Activated T-helper 1 cell treated with anti-CD3 and anti-CD28 coated beads, Interleukin-2, amount 50 U/mL, for 16 hours (primary cell): ENCODE measurements around the gene FIGN.

ENCODE experiments used
- DNase-seq, 2 donors: peaks; one replicate each; pipeline ENCODE4 v3.0.0-alpha.2; 2020; ENCODE audit warnings: low read depth in 1 of 2, low spot score in 1 of 2

The FIGN gene

DNA sequence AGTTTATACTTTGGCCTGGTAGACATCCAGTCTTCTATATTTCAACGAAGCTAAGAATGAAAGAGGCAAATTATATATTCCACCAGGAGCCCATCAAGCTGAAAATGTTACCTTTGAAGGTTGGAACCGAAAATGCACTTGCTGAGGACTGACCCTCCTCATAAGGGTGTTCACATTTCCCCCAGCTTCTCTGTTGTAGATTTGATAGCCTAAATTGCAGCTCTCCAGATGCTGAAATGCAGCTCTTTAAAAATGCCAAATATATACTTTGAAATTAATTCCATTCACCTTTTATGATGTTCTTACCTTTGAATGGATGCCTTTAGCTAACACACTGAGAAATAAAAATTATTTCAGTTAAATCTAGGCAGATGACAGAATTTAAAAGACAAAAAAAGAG is 1.8 kb upstream of the FIGN start:
- no peak for DNase-seq

DNA sequence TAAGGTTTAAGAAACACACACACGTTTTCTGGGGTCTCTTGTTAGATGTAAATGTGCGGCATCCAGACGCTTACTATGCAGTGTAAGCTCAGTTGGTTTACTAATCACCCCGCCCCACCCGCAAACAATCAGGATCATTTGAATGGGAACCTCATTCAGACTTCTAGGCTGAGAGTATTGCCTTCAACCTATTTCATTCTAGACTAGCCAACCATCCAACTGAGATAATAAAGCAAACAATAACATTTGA is 1.3 kb upstream of the FIGN start:
- DNase-seq = no peak

DNA sequence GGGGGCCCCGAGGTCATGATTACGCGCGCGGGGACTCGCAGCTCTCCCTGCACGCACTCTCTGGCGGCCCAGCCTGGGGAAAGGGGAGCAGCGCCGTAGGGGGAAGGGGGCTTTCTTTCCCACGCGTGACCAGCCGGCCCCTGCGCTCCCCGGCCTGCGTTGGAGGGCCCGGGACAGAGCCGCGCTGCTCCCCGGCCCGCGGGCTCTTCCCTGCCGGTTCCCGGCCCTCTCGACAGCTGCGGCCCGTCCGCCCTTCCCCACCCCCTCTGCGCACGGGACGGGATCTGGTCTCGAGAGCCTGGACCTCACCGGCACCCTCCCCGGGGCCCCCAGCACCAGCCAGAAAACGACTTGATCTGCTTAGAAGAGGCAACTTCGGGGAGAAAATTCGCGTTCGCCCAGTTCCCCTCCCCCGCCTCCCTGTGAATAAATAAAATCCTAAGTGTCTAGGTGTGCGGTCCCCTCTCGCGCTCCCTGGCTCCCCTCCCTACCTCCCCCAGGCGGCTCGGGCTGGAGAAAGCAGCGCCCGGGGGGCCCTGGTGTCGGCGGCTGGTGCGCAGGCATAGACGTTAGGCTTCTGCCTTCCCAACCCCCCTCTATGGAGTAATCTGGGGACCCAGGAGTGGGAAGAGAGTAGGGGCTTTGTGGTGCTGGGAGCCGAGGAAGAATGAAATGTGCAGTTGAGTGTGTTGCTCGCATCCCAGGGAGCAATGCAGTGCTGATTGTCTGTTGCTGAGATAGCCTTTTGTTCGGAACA is 803 bp upstream of the FIGN start:
- no peak for DNase-seq

DNA sequence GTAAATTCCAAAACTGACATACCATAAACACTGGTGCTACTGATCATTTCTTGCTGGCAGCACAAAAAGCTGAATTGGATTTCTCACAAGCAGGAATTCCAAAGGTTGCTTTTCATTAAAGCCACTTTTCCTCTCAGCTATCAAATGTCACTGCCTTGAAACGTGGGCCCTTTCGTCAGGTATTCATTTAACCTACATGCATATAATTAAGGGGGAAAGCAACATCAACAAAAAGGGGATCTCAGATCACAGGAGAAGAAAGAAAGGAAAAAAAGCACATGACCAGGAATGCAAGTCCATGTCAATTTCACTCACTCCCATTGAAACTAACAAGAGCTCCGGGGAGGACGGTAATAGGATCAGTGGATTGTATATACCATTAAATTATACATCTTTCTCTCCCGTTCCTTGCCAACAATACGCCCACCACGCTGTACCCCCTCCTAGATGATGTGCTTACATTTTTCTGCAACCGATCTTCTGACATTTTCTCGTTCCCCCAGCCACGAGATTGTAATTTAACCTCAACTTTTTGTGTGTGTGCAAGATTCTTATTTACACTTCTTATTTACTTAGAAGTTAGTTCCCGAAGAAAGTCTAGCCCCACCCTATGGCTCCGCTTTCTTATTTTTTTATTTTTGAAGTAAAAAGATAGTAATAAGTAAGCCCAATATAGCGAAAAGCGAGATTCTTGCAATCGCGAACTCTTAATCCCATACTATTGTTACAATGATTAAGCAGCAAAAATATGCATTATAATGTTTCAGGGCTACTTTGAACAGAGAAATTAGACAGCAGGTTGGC is 725 bp downstream of the FIGN start:
- DNase-seq = no peak

DNA sequence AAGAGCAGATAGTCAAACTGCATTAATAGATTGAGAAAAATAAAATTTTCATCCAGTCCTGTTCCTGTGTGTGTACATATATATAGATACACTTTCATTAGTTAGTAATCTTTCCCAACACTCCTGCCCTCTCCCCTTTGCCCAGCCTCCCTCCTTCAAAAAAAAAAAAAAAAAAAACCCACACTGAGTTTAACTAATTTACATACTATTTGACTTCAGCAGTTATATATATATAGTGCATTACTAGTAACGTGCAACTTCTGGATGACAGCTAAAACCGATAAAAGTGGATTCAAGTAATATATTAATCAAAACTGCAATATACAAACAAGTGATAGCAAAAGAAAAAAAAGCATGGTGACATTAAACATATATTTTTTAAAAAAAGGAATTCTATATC is 1.4 kb downstream of the FIGN start:
- DNase-seq = no peak

DNA sequence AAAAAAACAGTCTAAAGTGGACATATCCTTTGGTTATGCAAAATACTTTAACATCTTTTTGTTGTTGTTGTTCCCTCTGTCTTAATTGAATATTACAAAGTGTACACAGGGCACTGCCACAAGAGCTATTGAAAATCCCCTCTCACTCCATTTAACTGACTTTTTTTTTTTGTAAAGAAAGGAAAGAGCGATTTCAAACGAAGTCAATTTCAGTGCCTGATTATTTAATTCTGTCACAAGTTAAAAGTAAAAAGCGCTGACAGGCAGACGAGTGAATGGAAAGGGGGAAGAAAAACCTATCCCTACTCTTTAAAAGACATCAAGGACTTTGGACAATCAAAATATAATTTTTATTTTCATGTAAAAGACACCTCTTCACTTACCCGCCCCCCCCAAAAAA is 1.9 kb downstream of the FIGN start:
- no peak for DNase-seq

DNA sequence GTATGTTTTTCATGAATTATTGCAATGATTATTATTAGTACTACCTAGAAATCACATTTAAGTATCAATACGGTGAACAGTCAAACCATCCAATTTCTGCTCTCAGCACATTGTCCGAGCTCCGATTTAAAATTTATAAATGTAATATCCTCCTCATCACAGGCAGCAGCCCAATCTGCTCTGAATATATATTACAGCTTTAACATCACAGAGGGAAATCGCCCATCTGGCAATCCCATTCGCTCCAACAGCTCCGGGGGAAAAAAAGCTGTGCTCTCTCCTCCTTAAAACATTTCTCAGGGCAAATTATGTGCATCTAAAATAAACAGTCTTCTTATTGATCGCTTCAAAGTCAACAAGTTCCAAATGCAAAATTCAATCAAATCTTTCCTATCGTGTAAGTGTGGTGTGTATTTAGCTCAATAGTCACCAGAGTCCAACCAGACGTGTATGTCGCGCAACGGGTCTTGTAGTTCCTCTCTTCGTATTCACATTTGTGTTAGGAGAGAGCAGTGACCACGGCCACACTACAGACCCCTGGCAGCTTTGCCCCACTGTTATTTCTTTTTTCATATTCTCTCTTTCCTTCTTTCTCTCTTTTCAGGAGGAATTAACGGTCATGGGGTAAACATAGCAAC is 2.4 kb downstream of the FIGN start:
- DNase-seq = no peak

DNA sequence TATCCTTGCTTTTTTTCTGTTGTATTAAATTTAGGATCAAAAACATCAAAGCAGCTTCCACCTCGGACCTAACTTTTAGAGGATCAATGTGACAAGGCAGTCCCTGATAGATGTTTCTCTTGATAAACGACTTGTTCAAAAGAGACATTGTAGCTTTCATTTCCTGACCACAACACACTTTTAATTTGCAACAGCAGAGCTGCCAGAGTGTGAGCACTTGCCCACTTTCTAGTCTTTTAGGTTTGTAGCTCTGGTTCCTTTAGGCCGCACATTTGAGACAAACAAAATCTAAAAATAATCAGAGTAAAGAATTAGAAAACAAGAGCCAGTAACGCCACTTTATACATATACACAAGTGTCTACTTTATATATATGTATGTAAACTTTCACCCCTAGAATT is 3.1 kb downstream of the FIGN start:
- DNase-seq = no peak

DNA sequence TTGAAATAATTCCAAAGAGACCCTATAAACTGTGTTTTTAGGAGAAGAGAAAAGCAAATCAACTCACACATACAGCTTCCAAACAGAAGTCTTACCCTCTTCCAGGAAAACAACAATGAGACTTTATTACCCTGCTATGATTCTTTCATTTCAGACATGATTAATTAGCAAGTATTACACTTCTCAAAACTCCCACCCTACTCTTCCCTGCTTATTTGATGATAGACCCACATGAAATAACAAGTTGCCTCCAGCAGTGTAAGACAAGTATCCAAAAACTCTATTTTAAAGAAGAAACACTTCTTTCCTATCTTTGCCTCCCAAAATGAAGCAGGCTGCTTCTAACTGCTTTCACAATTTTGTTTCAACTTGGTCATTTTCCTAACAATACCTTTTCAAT is 4.1 kb downstream of the FIGN start:
- DNase-seq = no peak

DNA sequence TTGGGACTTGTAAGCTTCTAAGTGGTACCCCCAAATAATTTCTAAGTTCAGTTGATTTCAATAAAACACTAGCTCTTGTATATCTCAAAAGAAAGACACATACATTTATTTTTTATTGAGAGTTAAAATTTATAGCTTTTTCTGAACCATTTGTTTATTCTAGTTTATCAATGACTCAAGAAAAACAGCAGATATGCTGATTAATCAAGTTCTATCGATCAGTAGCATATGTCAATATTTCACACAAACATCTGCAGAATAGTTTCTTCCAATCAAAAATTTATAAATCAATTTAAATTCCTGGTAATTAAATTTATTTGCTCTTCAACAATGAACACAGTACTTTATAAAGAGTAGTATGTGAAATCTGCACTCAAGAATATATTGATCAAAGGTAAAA is 5.3 kb downstream of the FIGN start:
- DNase-seq = no peak

DNA sequence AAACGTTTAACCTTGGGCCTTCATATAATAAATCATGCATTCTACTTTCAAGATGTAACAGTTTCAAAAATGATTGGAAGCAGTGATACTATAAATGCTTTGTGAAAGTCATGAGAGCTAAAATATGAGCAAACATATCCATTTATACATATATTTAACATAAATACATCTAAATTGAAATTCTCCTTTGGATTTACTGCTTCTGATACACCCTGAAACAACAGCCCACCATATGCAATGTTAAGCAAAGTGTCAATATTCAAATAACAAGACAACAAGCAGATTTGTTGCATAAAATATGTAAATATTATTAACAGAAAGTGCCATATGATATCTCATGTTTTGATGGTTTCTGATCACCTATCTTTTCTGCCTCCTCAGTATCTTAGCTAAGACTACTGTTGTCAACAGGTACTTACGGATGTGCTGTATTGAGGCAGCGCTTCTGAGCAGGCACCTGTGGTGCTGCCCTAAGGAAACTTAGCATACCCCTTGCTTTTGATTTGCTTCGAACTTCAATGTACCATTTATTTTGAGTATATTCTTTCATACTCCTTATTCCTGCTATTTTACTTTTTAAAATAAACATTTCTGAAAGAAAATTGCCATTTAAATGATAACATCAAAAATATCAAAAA is 6.1 kb downstream of the FIGN start:
- DNase-seq = no peak

DNA sequence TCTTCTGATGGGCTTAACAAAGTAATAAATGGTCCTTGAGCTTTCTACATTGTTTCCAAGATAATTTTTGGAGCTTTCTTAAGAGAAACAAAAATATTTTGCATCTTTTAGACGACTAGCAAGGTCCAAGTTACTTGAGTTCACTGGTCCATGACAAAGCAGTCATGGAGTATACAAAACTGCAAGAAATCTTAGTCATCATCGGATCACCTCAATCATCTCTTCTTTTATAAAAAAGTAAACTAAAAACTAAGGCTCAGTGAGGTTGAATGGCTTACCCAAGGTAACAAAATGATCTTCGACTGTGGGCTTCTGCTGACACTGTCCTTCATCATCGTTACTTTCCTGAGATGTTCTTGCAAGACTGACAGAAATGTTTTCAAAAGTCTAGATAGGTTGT is 11.9 kb downstream of the FIGN start:
- no peak for DNase-seq

DNA sequence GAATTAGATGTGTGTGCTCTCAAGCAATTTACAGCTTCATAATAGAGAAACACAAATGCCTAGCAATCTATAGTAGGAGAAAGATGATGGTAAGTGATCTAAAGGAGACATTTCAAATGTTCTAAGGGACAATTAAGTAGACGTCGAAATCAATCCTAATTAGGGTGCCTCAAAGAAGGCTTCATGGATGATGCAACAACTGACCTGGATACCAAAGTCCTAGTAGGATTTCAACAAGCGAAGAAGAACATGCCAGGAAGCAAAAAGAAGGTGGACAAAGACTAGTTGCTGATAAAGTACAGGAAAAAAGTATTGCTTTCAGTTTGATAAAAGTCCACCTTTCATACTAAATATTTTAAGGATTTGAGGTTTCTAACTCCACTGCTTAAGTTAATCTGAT is 12.5 kb downstream of the FIGN start:
- no peak for DNase-seq

DNA sequence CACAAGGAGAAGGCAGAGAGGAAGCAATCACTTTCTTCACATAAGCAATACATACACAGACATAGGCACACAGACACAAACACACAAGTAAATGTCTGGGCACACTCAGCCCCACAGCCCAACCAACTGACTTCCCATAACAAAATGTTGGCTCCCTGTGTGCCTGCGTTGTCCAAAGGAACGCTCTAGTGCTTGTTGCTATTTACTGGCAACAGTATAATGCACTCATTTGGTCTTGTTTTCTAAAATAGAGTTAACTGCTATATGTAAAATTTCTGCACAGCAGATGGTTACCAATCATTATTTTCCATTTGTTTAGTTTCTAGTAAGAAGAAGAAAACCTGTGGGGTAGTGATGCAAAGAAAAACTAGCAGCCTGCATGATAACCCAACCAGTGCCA is 16.5 kb downstream of the FIGN start:
- DNase-seq = no peak

DNA sequence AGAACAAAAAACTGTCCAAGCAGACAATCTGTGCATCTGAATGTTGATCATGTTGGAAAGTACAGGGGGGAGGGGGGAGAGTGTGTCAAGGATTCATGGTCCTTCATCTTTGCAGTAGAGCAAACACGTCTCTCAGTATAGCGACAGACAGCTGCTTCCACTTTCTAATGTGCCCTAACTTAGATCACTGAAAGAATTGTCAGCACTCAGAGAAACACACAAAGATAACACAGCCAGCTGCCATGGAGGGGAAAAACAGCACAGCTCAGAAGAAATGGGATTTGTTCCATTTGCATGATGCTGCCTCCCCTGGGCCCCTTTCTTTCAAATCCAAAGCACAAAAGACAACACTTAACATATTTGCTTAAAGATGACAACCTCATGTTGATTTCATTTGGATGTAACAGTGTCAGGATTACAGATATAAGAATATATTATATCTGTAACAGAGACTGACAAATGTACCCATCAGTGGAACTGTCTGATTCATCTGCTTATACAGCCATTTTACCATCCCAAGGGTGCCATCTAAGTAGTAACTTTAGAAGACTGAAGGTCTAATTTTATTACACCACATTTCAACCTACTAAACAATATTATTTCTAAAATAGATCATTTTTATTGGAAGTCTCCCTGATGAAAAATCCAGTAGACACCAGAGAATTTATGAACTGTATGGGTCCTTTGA is 17.7 kb downstream of the FIGN start:
- DNase-seq = no peak

DNA sequence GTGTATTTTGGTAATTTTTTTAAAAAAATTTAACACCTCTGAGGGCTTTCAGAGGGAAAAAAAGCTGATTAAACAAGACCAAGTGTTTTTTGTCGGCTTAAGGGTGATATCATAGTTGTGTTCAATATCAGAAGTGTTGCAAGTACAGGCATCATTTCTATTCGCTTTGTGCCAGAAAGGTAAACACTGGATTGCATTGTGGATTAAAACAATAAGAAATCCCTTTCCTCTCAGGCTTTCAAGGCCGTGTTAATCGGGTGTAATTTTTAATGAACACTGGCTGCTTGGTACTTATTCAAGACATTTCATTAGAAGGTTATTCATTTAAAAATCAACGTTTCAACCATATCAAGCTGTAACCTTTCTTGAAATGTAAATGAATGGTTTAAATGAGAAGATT is 18.3 kb downstream of the FIGN start:
- no peak for DNase-seq

DNA sequence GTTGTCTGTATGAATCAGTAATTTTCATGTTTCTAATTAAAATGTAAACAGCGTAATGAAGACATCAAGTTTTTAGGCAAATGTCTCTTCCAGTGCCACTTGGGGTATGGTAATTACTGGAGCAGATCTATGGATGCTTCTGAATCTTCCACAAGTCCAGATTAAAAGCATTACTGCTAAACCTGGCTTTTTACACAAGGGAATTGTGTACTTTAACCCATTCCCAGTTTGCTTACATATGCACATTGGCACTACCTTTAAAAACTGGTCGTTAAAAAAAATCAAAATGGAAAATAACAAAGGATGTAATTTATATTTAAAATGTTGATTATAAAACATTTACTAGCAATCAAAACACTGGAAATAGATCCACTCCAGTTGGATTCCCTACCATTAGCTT is 19.7 kb downstream of the FIGN start:
- DNase-seq = no peak

DNA sequence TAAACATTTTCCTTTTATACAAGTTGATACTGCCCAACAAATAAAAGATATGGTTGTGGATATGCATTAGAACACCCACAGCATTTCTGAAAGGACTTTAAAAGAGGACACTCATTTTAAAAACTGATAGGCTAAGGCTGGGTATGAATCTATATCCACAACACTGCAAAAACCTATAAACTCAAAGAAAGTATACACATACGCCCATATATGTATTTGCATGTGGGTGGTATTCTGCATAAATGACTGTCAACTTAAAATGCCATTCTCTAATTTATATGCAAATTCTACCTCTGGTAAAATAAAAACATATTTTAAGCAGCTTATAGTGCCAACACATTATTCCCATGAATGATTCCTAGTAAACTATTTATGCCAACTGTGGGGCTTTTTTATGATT is 20.1 kb downstream of the FIGN start:
- DNase-seq = no peak

DNA sequence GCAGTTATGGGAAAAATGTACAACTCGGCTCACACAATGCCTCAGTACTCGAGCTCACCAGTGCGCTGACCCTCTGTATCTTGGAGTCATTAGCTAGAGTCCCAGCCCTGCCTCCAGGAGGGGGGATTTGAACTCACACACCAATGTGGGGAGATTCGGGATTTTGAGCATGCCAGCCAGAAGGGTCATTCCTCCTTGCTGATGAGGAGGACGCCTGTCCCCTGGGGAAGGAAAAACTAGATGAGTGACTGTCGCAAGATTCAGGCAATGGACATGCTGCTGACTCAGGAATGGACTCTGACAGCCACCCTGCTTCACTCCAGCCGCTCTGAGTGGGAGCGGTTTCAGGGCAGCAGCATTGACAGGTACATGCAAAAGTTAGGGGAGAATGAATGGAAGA is 20.6 kb downstream of the FIGN start:
- no peak for DNase-seq

DNA sequence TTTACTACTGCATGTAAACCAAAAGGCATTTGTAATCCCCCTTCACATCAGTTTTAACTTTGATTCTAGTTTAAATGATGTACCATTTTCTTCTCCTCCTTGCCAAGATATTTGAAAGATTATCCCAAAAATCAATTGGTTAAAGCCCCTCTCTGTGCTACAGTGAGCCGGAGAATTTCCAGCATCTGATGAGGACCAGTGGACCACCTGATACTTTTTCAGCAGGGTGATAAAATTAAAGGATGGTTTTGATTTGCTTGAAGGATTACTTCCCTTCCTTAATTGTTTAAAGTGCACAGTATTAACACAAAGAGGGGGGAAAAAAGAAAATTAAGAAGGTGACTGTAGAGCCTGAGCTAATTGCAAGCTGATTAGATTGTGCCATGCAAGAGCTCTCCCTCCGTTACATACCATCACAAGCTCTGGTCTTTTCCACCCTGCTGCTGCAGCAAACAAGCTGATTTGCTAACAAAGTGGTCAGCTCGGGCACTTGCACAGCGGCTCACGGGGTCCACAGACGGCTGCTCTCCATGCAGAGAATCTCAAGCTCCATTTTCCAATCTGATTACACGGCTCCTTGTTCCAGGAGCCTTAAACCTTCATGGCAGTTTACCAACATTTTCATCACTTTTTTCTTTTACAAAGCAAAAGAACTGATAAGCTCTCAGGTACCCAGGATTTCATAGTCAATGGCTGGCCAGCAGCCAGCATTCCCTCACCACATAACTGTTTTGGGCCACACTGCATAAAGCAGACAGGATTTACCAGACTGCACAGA is 22.1 kb downstream of the FIGN start:
- no peak for DNase-seq

DNA sequence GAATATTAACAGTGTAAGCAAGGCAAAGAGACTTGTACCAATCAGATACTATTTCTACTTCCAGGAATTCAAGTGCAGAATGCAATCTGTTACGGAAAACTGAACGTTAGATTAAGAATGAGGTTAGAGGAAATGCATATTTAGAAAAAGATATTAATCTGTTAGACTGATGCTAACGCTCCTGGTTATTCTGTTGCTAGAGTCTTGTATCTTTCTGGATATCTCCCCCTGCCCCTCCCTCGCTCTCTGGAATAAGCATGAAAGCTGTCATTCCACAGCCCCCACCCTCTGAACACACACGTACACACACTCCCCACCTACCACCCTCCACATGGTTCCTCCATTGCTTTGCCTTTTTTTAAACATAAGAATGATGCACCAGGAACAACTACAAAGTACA is 24.1 kb downstream of the FIGN start:
- DNase-seq = no peak
